HT-29 (cell line): Measurements from ENCODE around the gene BCL7B. TPM values are rescaled to one million over a fixed set of nuclear protein-coding genes. Genes with fewer than 3 reads are reported as not detected.
"Not testable (repeated sequence)": the region's sequence is repeated elsewhere in the genome, so short reads cannot be mapped to it uniquely, and the experiment has no call there.

Experiments used
- DNase-seq: peaks from one replicate; pipeline ENCODE4 v3.0.0-alpha.2; 2015; ENCODE audit warnings: low spot score
- small RNA-seq: library from RNA; depleted of rRNA; stranded (forward); fragments of <200 nt; gene quantifications from one replicate; pipeline ENCODE3, GENCODE V24; 2014
- total RNA-seq: library from RNA; depleted of rRNA; stranded (reverse); fragments of >200 nt; shearing (Covaris generic); gene quantifications from 2 replicates; pipeline ENCODE4 v1.2.3, GENCODE V29; 2014; rRNA removed

Gene BCL7B
- total RNA-seq, 1 experiment from 2014 or later: 65.4 TPM

- DNase-seq: no peak
Observed at GRCh38 chr7:73503229-73503628, 54.3 kb downstream of the BCL7B start.

- DNase-seq: no peak
Observed at GRCh38 chr7:73496626-73497025, 60.9 kb downstream of the BCL7B start.

DNA sequence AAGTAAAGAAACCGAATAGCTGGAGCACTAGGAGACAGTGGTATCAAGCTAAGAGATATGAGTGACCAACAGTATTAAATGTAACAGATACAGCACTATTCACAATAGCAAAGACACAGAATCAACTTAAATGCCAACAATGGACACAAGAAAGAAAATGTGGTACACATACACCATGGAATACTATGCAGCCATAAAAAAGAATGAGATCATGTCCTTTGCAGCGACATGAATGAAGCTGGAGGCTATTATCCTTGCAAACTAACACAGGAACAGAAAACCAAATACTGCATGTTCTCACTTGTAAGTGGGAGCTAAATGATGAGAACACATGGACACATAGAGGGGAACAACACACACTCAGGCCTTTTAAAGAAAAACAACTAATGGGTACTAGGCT is 62.0 kb downstream of the BCL7B start:
- not testable (repeated sequence) for DNase-seq

DNA sequence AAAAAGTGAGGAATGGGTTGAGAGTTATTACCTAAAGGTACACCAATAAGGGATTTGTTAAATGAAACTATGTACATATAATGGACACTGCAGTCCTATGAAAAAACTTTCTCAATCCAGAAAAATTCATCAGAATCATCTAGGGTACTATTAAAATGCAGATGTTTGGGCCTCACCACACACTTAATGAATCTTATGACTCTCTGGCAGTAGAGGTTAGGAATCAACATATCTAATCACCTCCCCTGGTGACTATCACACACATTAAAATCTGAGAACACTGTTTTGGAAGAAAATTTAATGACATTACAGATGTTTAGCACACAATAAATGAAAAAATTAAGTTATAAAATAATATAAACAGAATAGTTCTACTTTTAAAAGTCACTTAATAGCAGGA is 67.5 kb downstream of the BCL7B start:
- DNase-seq: no peak

DNA sequence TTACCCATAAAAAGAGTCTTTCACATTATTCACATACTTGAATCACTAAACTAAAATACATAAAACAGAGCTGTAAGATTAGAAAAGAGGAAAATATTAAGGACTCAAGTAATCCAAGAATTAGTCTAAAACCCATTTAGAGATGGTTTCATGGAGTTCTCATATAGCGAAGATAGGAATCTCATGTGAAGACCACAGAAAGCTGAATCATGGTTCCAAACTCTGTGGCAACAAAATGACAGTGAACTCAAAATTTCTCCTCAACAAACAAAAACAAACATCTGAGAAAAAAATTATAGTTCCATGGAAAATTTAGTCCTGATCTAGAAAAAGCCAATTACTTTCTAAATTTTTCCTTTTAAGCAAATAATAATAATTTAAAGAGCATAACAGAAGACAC is 70.0 kb downstream of the BCL7B start:
- no peak for DNase-seq

Small RNA genes within 50 kb of the gene (small RNA-seq; reads per million reads assigned to genes)
- gene RNU6-1198P: not detected

Other genes starting within 250 kb of the BCL7B start
- gene NSUN5, start 248.9 kb downstream of the BCL7B start, total RNA-seq: 72.1 and 87.4 TPM in 2 replicates
- not detected in 2 replicates for gene TRIM50, start 229.6 kb downstream of the BCL7B start, total RNA-seq
- not detected in 2 replicates for gene FKBP6, start 229.5 kb downstream of the BCL7B start, total RNA-seq
- gene FZD9, start 123.9 kb downstream of the BCL7B start, total RNA-seq: not detected in 2 replicates
- 49.9 and 51.9 TPM in 2 replicates for gene BAZ1B, start 35.4 kb downstream of the BCL7B start, total RNA-seq
- 73.1 and 94.4 TPM in 2 replicates for gene TBL2, start 20.9 kb upstream of the BCL7B start, total RNA-seq
- 0.53 and 5.1 TPM in 2 replicates for gene MLXIPL, start 66.8 kb upstream of the BCL7B start, total RNA-seq
- gene VPS37D, start 110.1 kb upstream of the BCL7B start, total RNA-seq: 0.28 and 0.73 TPM in 2 replicates
- gene DNAJC30, start 125.8 kb upstream of the BCL7B start, total RNA-seq: 6.7 and 7.4 TPM in 2 replicates
- gene BUD23, start 125.9 kb upstream of the BCL7B start, total RNA-seq: 127 and 151 TPM in 2 replicates
- gene STX1A, start 162.0 kb upstream of the BCL7B start, total RNA-seq: 61.6 and 71.7 TPM in 2 replicates
- gene ABHD11, start 181.1 kb upstream of the BCL7B start, total RNA-seq: 226 and 243 TPM in 2 replicates
- gene CLDN3, start 212.6 kb upstream of the BCL7B start, total RNA-seq: 413 and 446 TPM in 2 replicates